Tibial artery (tissue), 4 donors: ENCODE results near the gene TTC7B.
A peak's percentile ranks its signal among the peaks of the same experiment; 100 is the strongest.

ENCODE experiments used
- DNase-seq, 2 donors: peaks; one replicate each; pipeline ENCODE4 v3.0.0-alpha.2; 2019
- H3K27ac ChIP-seq, 2 donors: fragments of 200-600 bp; sonication (generic) in 1 of 2; 1 replicate in 1 of 2; 2 replicates in 1 of 2; pipeline ENCODE4 v1.5.1; 2018 to 2019; ENCODE audit warnings: mild to moderate bottlenecking in 1 of 2
- H3K27me3 ChIP-seq, 2 donors: fragments of 200-600 bp; sonication (generic) in 1 of 2; one replicate each; pipeline versions ENCODE4 v1.5.1 to v1.6.0; 2016 to 2019
- H3K36me3 ChIP-seq, 3 donors: fragments of 200-600 bp; sonication (generic) in 2 of 3; one replicate each; pipeline ENCODE4 v1.5.1; 2016 to 2019; ENCODE audit warnings: mild to moderate bottlenecking in 2 of 3
- H3K4me1 ChIP-seq, 4 donors: fragments of 200-600 bp; sonication (generic) in 2 of 4; 1 replicate in 3 of 4; 2 replicates in 1 of 4; pipeline ENCODE4 v1.5.1; 2016 to 2019
- H3K4me3 ChIP-seq, 2 donors: fragments of 200-600 bp; sonication (generic) in 1 of 2; 1 replicate in 1 of 2; 2 replicates in 1 of 2; pipeline ENCODE4 v1.5.1; 2018 to 2019; ENCODE audit warnings: mild to moderate bottlenecking in 2 of 2
- H3K9me3 ChIP-seq, 3 donors: fragments of 200-600 bp; sonication (generic) in 1 of 3; one replicate each; pipeline ENCODE4 v1.5.1; 2016 to 2019
- intact Hi-C: fragments of 100-400 bp; cut with DNase I; formaldehyde crosslinking; loops from one replicate; pipeline ENCODE4 v1.15.0; 2023; ENCODE audit warnings: low total_unique reads
- TF ChIP-seq, protein P1 (sequence below), 2 experiments: fragments of 200-600 bp in 1 of 2; fragments of 450-650 bp in 1 of 2; IDR thresholded peaks; one replicate each; pipeline ENCODE4 v1.5.1; 2017 to 2019; ENCODE audit warnings: antibody characterized with exemption in 2 of 2, mild to moderate bottlenecking in 1 of 2, moderate library complexity in 1 of 2

Gene TTC7B

DNA sequence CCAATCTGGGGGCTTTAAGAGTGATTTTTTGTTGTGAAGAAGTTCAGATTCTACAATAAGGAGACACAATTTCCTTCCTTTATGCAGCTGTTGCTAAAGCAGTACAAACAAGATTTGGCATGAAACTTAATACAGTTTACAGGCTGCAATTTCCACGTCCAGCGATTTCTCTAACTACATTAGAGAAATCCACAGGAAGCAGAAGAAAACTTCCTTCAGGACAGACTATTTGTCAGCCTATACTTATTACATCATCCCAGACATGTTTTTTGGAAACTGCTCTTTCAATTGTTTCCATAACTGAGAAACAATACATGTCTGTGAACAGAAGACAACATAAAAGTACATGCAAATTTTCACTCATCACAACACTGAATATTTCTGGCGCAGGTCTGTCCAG, 204.3 kb downstream of the TTC7B start:
- Histone ChIP-seq H3K36me3 (no peaks in the 10 kb centered on the region), H3K4me3 (no peak overlapping the region), H3K4me1 (peaks cover 0 to 44% (median 22%) of the 10 kb centered on the region in 4 donors), H3K27me3 (no peaks in the 10 kb centered on the region), H3K27ac (no peak overlapping the region), H3K9me3 (no peaks in the 10 kb centered on the region)
- TF ChIP-seq, protein P1, sequence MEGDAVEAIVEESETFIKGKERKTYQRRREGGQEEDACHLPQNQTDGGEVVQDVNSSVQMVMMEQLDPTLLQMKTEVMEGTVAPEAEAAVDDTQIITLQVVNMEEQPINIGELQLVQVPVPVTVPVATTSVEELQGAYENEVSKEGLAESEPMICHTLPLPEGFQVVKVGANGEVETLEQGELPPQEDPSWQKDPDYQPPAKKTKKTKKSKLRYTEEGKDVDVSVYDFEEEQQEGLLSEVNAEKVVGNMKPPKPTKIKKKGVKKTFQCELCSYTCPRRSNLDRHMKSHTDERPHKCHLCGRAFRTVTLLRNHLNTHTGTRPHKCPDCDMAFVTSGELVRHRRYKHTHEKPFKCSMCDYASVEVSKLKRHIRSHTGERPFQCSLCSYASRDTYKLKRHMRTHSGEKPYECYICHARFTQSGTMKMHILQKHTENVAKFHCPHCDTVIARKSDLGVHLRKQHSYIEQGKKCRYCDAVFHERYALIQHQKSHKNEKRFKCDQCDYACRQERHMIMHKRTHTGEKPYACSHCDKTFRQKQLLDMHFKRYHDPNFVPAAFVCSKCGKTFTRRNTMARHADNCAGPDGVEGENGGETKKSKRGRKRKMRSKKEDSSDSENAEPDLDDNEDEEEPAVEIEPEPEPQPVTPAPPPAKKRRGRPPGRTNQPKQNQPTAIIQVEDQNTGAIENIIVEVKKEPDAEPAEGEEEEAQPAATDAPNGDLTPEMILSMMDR (IDR thresholded peaks at IDR 0.05): no peak
- no peak for DNase-seq
- intact Hi-C loops: no loop called here

DNA sequence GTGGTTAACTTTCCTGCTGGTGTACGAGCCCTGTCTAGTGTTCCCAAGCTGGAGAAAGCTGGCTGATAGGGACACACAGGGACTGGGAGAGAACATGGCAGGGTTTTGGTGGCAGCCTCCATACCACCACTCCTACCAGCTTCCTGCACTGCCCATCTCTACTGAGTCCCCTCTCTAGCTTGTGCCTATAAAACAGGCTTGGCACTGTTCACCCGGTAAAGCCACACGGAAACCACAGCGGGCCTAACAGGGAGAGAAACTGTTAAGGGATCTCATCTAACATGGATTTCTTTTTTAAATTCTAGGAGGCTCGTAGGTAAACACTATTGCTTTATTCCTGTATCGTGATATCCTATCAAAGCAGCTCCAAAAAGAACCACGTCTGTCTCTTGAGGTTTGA, 204.7 kb downstream of the TTC7B start:
- no peaks in the 10 kb centered on the region for H3K9me3 ChIP-seq
- TF ChIP-seq, protein P1 (IDR thresholded peaks at IDR 0.05): no peak
- no peak overlapping the region for H3K4me3 ChIP-seq
- intact Hi-C loops: no loop called here
- H3K27me3 ChIP-seq: no peaks in the 10 kb centered on the region
- H3K4me1 ChIP-seq: peaks cover 0 to 39% (median 21%) of the 10 kb centered on the region in 4 donors
- DNase-seq: no peak
- no peak overlapping the region for H3K27ac ChIP-seq
- H3K36me3 ChIP-seq: no peaks in the 10 kb centered on the region

DNA sequence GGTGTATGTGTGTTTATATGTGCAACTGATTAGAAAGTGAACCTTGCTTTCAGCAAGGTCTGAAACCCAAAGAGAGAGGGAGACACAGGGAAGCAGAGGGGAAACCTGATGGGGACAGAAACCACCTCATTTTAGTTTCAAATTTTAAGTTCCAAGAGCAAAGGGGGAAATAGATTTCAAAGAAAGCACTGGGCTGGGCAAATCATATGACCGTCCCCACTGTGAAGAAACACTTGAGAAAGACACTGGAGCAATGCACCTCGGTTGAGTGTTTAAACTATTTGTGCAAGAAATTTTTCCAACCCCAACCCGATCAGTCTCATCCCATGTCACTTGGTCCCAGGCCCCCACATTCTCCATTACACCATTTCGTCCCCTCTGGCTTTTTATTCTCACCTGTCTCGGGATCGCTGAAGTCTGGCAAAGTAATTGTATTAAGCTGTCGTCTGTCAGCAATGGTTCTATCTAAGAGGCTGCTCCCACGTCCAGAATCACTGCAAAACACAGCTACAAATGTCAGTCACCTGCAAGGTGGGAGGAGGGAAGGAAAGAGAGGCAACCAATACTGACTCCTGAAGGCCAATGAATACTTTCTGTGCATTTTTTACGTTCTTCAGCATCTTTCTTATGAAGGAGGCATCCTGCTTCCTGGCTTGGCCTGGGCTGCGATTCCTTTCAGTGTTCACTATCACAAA, 205.7 kb downstream of the TTC7B start:
- intact Hi-C loops: no loop called here
- DNase-seq: no peak
- TF ChIP-seq, protein P1 (IDR thresholded peaks at IDR 0.05): no peak
- Histone ChIP-seq H3K36me3 (no peaks in the 10 kb centered on the region), H3K9me3 (no peaks in the 10 kb centered on the region), H3K27me3 (no peaks in the 10 kb centered on the region), H3K27ac (no peak overlapping the region), H3K4me3 (no peak overlapping the region), H3K4me1 (peaks cover 0 to 29% (median 15%) of the 10 kb centered on the region in 4 donors)

DNA sequence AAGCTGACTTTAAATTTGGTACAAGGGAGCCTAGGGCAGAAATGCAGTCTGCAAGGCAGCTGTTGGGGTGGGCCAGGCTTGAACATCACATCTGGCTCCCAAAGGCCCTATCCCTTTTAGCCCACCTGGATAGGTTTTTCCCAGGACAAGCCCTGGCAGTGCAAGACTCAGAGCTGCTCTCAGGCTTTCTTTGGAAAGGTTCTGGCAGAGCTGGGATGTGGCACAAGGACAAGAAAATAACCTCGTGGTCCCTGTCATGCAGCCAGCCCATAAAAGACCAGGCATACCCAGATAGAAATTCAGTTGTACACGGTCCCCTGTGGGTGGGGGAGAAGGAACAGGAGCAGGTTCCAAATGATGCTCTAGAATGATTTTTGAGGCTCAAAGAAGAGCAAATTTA, 206.9 kb downstream of the TTC7B start:
- intact Hi-C loops: no loop called here
- Histone ChIP-seq H3K4me1 (peaks cover 0 to 18% (median 12%) of the 10 kb centered on the region in 4 donors), H3K4me3 (no peak overlapping the region), H3K36me3 (no peaks in the 10 kb centered on the region), H3K27ac (peak overlapping the region; percentile 64 to 65), H3K27me3 (no peaks in the 10 kb centered on the region), H3K9me3 (no peaks in the 10 kb centered on the region)
- DNase-seq: no peak
- TF ChIP-seq, protein P1 (IDR thresholded peaks at IDR 0.05): no peak

DNA sequence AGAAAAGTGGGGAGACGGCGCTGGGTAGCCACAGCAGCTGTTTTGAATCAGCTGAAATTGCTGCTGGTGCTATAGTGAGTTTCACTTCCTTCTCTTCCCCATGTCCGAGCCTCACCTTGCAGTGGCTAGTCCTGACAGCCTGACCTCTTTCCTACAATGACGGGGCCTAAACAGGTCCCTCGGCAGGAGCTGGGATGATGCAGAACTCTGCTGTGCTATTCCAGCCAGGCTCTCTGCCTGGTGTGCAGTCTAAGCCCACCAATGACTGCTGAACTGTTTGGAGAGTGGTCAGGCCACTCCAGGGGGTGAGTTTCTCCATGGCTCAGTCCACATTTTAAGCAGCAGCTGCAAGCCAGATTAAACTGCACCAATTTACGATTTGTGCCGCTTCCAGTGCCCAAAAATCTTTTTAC, 207.3 kb downstream of the TTC7B start:
- Histone ChIP-seq H3K27me3 (no peaks in the 10 kb centered on the region), H3K4me3 (no peak overlapping the region), H3K27ac (peak overlapping the region; percentile 64 to 65), H3K4me1 (peaks cover 0 to 18% (median 12%) of the 10 kb centered on the region in 4 donors), H3K36me3 (no peaks in the 10 kb centered on the region), H3K9me3 (no peaks in the 10 kb centered on the region)
- DNase-seq: no peak
- TF ChIP-seq, protein P1 (IDR thresholded peaks at IDR 0.05): no peak
- intact Hi-C loops: no loop called here
